Measurements from ENCODE around the gene FAM222A.
A peak's percentile ranks its signal among the peaks of the same experiment; 100 is the strongest.

The FAM222A gene

DNA sequence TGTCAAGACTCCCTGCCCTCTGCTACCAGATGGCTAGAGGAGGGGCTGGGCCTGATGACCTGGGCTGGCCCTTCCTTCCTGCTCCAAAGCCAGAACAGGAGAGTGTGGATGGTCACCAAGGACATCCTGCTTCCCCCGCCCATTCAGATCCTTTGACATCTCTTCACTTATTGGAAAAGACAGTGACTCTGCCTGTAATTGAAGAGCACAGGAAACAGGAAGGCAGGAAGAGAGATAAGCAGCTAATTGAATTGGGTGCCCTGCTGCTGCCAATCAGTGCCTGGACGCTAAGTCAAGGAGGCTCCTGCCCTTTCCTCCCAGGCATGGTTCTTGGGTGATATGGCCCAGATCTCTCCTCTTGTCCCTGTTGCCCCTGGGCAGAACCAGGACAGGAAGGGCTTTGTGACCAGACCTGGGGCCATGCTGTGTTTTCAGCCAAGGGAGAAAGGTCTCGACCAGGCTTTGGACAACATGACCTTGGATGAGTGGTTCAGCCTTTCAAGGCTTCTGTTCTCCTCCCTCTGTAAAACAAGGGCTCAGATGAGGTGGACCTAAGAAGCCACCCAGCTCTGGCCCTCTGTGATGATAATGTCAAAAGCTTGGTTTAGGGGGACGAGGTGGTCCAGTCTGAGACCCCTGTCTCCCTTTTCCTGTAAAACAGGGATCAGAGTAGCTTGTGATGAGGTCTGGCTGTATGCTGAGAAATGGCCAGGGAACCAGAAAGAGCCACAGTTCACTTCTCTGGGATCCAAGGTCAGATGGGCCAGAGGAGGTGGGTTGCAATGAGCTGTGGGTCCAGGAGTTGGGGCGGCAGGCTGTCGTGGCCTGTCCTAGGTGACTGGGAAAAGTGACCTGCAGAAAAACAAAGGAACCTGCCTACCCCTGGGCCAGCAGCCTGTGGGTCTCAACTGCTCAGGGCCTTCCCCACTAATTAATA lies 38.8 kb downstream of the FAM222A start:
- H3K14ac ChIP-seq (ENCODE audit: low read length) = no peak overlapping the region
- no peak overlapping the region for H2BK120ac ChIP-seq (ENCODE audit: low read depth, low read length)
- DNase-seq (ENCODE audit: low spot score) = no peak
- no peak overlapping the region for H3K27ac ChIP-seq (replicated peaks; ENCODE audit: low read length)
- H2AK5ac ChIP-seq (ENCODE audit: low read depth, low read length) = no peak overlapping the region
- no peak overlapping the region for H3K4me3 ChIP-seq (ENCODE audit: low read length in 2 of 2)
- H2BK15ac ChIP-seq (ENCODE audit: low read length) = no peak overlapping the region
- no peak overlapping the region for H2BK12ac ChIP-seq (ENCODE audit: low read length)
- no peaks in the 10 kb centered on the region for H3K36me3 ChIP-seq (replicated peaks in 1 of 2; ENCODE audit: control insufficient read depth in 2 of 2, insufficient read depth in 2 of 2, low read length in 2 of 2)
- peaks cover 2 to 6% of the 10 kb centered on the region in 2 donors for H3K4me1 ChIP-seq (ENCODE audit: control insufficient read depth in 2 of 2, insufficient read depth in 1 of 2, low read depth in 1 of 2, low read length in 2 of 2)
- peaks cover 2 to 18% of the 10 kb centered on the region in 2 donors for H3K9me3 ChIP-seq (replicated peaks in 1 of 2; ENCODE audit: control insufficient read depth in 2 of 2, insufficient read depth in 1 of 2, low read depth in 1 of 2, low read length in 2 of 2)
- H3K4ac ChIP-seq (ENCODE audit: low read length) = no peak overlapping the region
- H3K79me1 ChIP-seq (ENCODE audit: low read depth, low read length) = peaks cover 2% of the 10 kb centered on the region
- no peak overlapping the region for H2AFZ ChIP-seq (ENCODE audit: low read length)
- H3K4me2 ChIP-seq (ENCODE audit: insufficient read depth, low read length, poor library complexity, severe bottlenecking) = no peak overlapping the region
- no peak overlapping the region for H3K9ac ChIP-seq (ENCODE audit: low read depth, low read length, poor library complexity)
- no peaks in the 10 kb centered on the region for H3K27me3 ChIP-seq (ENCODE audit: control insufficient read depth in 3 of 3, insufficient read depth in 3 of 3, low read depth in 1 of 3, low read length in 3 of 3)
- H4K91ac ChIP-seq (ENCODE audit: low read depth, low read length, poor library complexity) = no peak overlapping the region
- H3K23ac ChIP-seq (ENCODE audit: low read depth, low read length, poor library complexity) = no peak overlapping the region
- no peak overlapping the region for H2BK5ac ChIP-seq (ENCODE audit: low read length)
- WGBS, 2 donors (ENCODE audit: extremely low coverage in 2 of 2, insufficient read length in 2 of 2, insufficient replicate concordance in 1 of 2) = no CpG with 5 or more reads among the region's 6 CpGs
- H3K18ac ChIP-seq (ENCODE audit: low read length) = no peak overlapping the region
- no peak overlapping the region for H4K8ac ChIP-seq (ENCODE audit: low read depth, low read length)

DNA sequence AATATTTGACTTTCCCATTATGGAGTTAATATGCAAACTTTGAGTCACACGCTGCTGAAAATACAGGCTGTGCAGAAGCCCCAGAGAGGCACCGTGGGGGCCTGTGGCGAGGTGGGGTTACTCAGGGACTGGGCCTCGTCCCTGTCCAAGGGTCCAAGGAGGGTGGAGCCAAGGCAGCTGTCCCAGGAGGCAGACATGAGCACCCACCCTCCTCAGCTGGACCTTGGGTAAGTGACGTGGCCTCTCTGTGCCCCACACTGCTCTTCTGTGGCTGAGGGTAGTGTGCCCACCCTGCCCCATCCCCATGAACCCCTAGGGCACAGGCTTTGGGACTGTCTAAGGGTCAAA lies 39.4 kb downstream of the FAM222A start:
- Histone ChIP-seq H3K27me3 (ENCODE audit: control insufficient read depth in 3 of 3, insufficient read depth in 3 of 3, low read depth in 1 of 3, low read length in 3 of 3) (no peaks in the 10 kb centered on the region), H3K4ac (ENCODE audit: low read length) (no peak overlapping the region), H4K91ac (ENCODE audit: low read depth, low read length, poor library complexity) (no peak overlapping the region), H3K4me3 (ENCODE audit: low read length in 2 of 2) (no peak overlapping the region), H3K14ac (ENCODE audit: low read length) (peak overlapping the region; percentile 42), H3K4me2 (ENCODE audit: insufficient read depth, low read length, poor library complexity, severe bottlenecking) (no peak overlapping the region), H3K9ac (ENCODE audit: low read depth, low read length, poor library complexity) (peak overlapping the region; percentile 63), H2BK12ac (ENCODE audit: low read length) (no peak overlapping the region), H3K18ac (ENCODE audit: low read length) (peak overlapping the region; percentile 44), H4K8ac (ENCODE audit: low read depth, low read length) (no peak overlapping the region), H3K27ac (replicated peaks; ENCODE audit: low read length) (no peak overlapping the region), H3K79me1 (ENCODE audit: low read depth, low read length) (peaks cover 2% of the 10 kb centered on the region), H3K23ac (ENCODE audit: low read depth, low read length, poor library complexity) (peak overlapping the region; percentile 50), H2AK5ac (ENCODE audit: low read depth, low read length) (no peak overlapping the region), H2BK15ac (ENCODE audit: low read length) (no peak overlapping the region), H3K4me1 (ENCODE audit: control insufficient read depth in 2 of 2, insufficient read depth in 1 of 2, low read depth in 1 of 2, low read length in 2 of 2) (peaks cover 6 to 7% of the 10 kb centered on the region in 2 donors), H2AFZ (ENCODE audit: low read length) (no peak overlapping the region), H2BK120ac (ENCODE audit: low read depth, low read length) (no peak overlapping the region), H3K36me3 (replicated peaks in 1 of 2; ENCODE audit: control insufficient read depth in 2 of 2, insufficient read depth in 2 of 2, low read length in 2 of 2) (no peaks in the 10 kb centered on the region), H3K9me3 (replicated peaks in 1 of 2; ENCODE audit: control insufficient read depth in 2 of 2, insufficient read depth in 1 of 2, low read depth in 1 of 2, low read length in 2 of 2) (peaks cover 2 to 18% of the 10 kb centered on the region in 2 donors), H2BK5ac (ENCODE audit: low read length) (no peak overlapping the region)
- no peak for DNase-seq (ENCODE audit: low spot score)
- WGBS, 2 donors (ENCODE audit: extremely low coverage in 2 of 2, insufficient read length in 2 of 2, insufficient replicate concordance in 1 of 2) = no CpG with 5 or more reads among the region's 5 CpGs

DNA sequence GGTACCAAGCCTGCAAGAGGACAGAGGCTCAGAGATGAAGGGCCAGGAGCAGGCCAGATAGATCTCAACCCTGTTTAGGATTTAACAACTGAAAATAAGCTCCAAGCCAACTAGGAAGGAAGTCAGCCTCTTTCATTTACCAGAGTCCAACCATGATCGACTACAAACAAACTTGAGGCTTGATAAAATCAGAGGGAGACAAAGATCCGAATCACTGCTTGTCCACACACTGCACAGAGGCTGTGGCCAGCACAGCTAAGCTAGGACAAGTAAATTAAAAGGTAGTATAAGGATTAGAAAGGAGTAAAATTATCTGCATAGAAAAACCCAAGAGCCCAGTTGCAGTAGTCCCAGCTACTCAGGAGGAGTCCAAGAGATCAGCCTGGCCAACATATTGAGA lies 40.3 kb downstream of the FAM222A start:
- DNase-seq (ENCODE audit: low spot score) = no peak
- Histone ChIP-seq H3K14ac (ENCODE audit: low read length) (no peak overlapping the region), H2AK5ac (ENCODE audit: low read depth, low read length) (no peak overlapping the region), H3K4ac (ENCODE audit: low read length) (no peak overlapping the region), H4K8ac (ENCODE audit: low read depth, low read length) (no peak overlapping the region), H3K79me1 (ENCODE audit: low read depth, low read length) (peaks cover 3% of the 10 kb centered on the region), H2BK12ac (ENCODE audit: low read length) (no peak overlapping the region), H2AFZ (ENCODE audit: low read length) (no peak overlapping the region), H3K4me3 (ENCODE audit: low read length in 2 of 2) (no peak overlapping the region), H3K4me1 (ENCODE audit: control insufficient read depth in 2 of 2, insufficient read depth in 1 of 2, low read depth in 1 of 2, low read length in 2 of 2) (peaks cover 6 to 15% of the 10 kb centered on the region in 2 donors), H2BK120ac (ENCODE audit: low read depth, low read length) (no peak overlapping the region), H3K9me3 (replicated peaks in 1 of 2; ENCODE audit: control insufficient read depth in 2 of 2, insufficient read depth in 1 of 2, low read depth in 1 of 2, low read length in 2 of 2) (peaks cover 2 to 18% of the 10 kb centered on the region in 2 donors), H4K91ac (ENCODE audit: low read depth, low read length, poor library complexity) (no peak overlapping the region), H2BK5ac (ENCODE audit: low read length) (no peak overlapping the region), H3K23ac (ENCODE audit: low read depth, low read length, poor library complexity) (no peak overlapping the region), H3K36me3 (replicated peaks in 1 of 2; ENCODE audit: control insufficient read depth in 2 of 2, insufficient read depth in 2 of 2, low read length in 2 of 2) (no peaks in the 10 kb centered on the region), H3K18ac (ENCODE audit: low read length) (no peak overlapping the region), H3K27ac (replicated peaks; ENCODE audit: low read length) (no peak overlapping the region), H3K4me2 (ENCODE audit: insufficient read depth, low read length, poor library complexity, severe bottlenecking) (no peak overlapping the region), H3K27me3 (ENCODE audit: control insufficient read depth in 3 of 3, insufficient read depth in 3 of 3, low read depth in 1 of 3, low read length in 3 of 3) (no peaks in the 10 kb centered on the region), H3K9ac (ENCODE audit: low read depth, low read length, poor library complexity) (no peak overlapping the region), H2BK15ac (ENCODE audit: low read length) (no peak overlapping the region)
- no CpG with 5 or more reads among the region's 2 CpGs for WGBS, 2 donors (ENCODE audit: extremely low coverage in 2 of 2, insufficient read length in 2 of 2, insufficient replicate concordance in 1 of 2)

DNA sequence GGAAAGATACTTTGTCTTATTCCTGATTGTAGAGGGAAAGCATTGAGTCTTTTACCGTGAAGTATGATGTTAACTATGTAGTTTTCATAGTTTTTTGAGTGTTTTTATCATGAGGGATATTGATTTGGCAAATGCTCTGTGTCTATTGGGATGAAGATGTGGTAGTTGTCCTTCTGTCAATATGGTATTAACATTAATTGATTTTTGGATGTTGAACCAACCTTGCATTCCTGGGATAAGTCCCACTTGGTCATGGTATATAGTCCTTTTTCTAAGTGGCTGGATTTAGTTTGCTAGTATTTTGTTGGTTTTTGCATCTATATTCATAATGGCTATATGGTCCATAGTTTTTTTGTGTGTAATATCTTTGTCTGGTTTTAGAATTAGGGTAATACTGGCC lies 42.8 kb downstream of the FAM222A start:
- no peak overlapping the region for H2BK12ac ChIP-seq (ENCODE audit: low read length)
- H3K9ac ChIP-seq (ENCODE audit: low read depth, low read length, poor library complexity) = no peak overlapping the region
- no CpG with 5 or more reads among the region's 1 CpG for WGBS, 2 donors (ENCODE audit: extremely low coverage in 2 of 2, insufficient read length in 2 of 2, insufficient replicate concordance in 1 of 2)
- peaks cover 2 to 11% of the 10 kb centered on the region in 2 donors for H3K9me3 ChIP-seq (replicated peaks in 1 of 2; ENCODE audit: control insufficient read depth in 2 of 2, insufficient read depth in 1 of 2, low read depth in 1 of 2, low read length in 2 of 2)
- no peak overlapping the region for H3K27ac ChIP-seq (replicated peaks; ENCODE audit: low read length)
- H3K23ac ChIP-seq (ENCODE audit: low read depth, low read length, poor library complexity) = no peak overlapping the region
- no peak overlapping the region for H3K18ac ChIP-seq (ENCODE audit: low read length)
- H3K14ac ChIP-seq (ENCODE audit: low read length) = no peak overlapping the region
- no peak overlapping the region for H3K4me2 ChIP-seq (ENCODE audit: insufficient read depth, low read length, poor library complexity, severe bottlenecking)
- DNase-seq (ENCODE audit: low spot score) = no peak
- H3K4ac ChIP-seq (ENCODE audit: low read length) = no peak overlapping the region
- no peak overlapping the region for H4K91ac ChIP-seq (ENCODE audit: low read depth, low read length, poor library complexity)
- H3K4me1 ChIP-seq (ENCODE audit: control insufficient read depth in 2 of 2, insufficient read depth in 1 of 2, low read depth in 1 of 2, low read length in 2 of 2) = peaks cover 6 to 23% of the 10 kb centered on the region in 2 donors
- H3K36me3 ChIP-seq (replicated peaks in 1 of 2; ENCODE audit: control insufficient read depth in 2 of 2, insufficient read depth in 2 of 2, low read length in 2 of 2) = no peaks in the 10 kb centered on the region
- no peaks in the 10 kb centered on the region for H3K27me3 ChIP-seq (ENCODE audit: control insufficient read depth in 3 of 3, insufficient read depth in 3 of 3, low read depth in 1 of 3, low read length in 3 of 3)
- H3K79me1 ChIP-seq (ENCODE audit: low read depth, low read length) = peaks cover 6% of the 10 kb centered on the region
- no peak overlapping the region for H2BK5ac ChIP-seq (ENCODE audit: low read length)
- H2BK15ac ChIP-seq (ENCODE audit: low read length) = no peak overlapping the region
- H2BK120ac ChIP-seq (ENCODE audit: low read depth, low read length) = no peak overlapping the region
- no peak overlapping the region for H2AK5ac ChIP-seq (ENCODE audit: low read depth, low read length)
- H2AFZ ChIP-seq (ENCODE audit: low read length) = no peak overlapping the region
- H3K4me3 ChIP-seq (ENCODE audit: low read length in 2 of 2) = no peak overlapping the region
- no peak overlapping the region for H4K8ac ChIP-seq (ENCODE audit: low read depth, low read length)
